Measurements from ENCODE around the gene KRTAP12-4. TPM values are rescaled to one million over a fixed set of nuclear protein-coding genes. Genes with fewer than 3 reads are reported as not detected.

Gene KRTAP12-4
- total and polyA plus RNA-seq, 9 of the 15 experiments (the other 6 are each of a cell fraction or from before 2014, with no cell fraction given), result not detected

- TF ChIP-seq SNRNP70 (optimal IDR thresholded peaks at IDR 0.05; ENCODE audit: low read depth, low read length) (no peak), DEAF1 (CRISPR knock-in tag; IDR thresholded peaks at IDR 0.05) (no peak), ZNF23 (CRISPR knock-in tag; IDR thresholded peaks at IDR 0.05) (no peak)
Observed at GRCh38 chr21:44702973-44703730, 48.7 kb upstream of the KRTAP12-4 start (continued).

GRCh38 chr21:44702111-44702972 lies 47.9 kb upstream of the KRTAP12-4 start:
- H3K36me3 ChIP-seq (ENCODE audit: control insufficient read depth, insufficient read depth, low read length), result no peaks in the 10 kb centered on the region

More at GRCh38 chr21:44702111-44702972, 47.9 kb upstream of the KRTAP12-4 start:
- DNase-seq (ENCODE audit: extremely low read depth in 1 of 4, low spot score in 3 of 4) (no peak), FAIRE-seq (no peak), ATAC-seq (no peak)
- Histone ChIP-seq H3K27ac (ENCODE audit: extremely low read depth, low read depth, low read length) (no peak overlapping the region), H3K4me2 (ENCODE audit: insufficient read depth, low read length) (no peak overlapping the region), H3K27me3 (ENCODE audit: control insufficient read depth in 2 of 2, insufficient read depth in 2 of 2, low read length in 2 of 2) (peaks cover 40 to 79% of the 10 kb centered on the region in 2 experiments), H3K9me3 (replicated peaks; ENCODE audit: control insufficient read depth, insufficient read depth, low read depth, low read length) (no peaks in the 10 kb centered on the region), H4K20me1 (replicated peaks; ENCODE audit: control insufficient read depth, insufficient read depth, low read length) (no peaks in the 10 kb centered on the region; the same call in 1 of the 2 replicates), H3K4me3 (no peak overlapping the region), H3K4me1 (replicated peaks in 1 of 2; ENCODE audit: control insufficient read depth in 2 of 2, insufficient read depth in 2 of 2, low read length in 2 of 2) (peaks cover 0 to 14% of the 10 kb centered on the region in 2 experiments; a peak in 1 of 5 replicates), H3K9ac (ENCODE audit: insufficient read depth in 1 of 2, low read depth in 2 of 2, low read length in 2 of 2) (no peak overlapping the region), H3K9me1 (ENCODE audit: control insufficient read depth, insufficient read depth, low read length) (peaks cover 3% of the 10 kb centered on the region), H2AFZ (ENCODE audit: low read depth, low read length) (no peak overlapping the region), H3K79me2 (ENCODE audit: control insufficient read depth, insufficient read depth, low read length) (no peaks in the 10 kb centered on the region)
- ChIA-PET POLR2A (interaction anchor here (0.6 to 1.1 kb wide), 2 partner anchors 11 to 25 kb away, joined by 3 read pairs; no protein-coding TSS in a partner anchor), CTCF (ENCODE audit: low intra/inter-chr PET ratio) (no interaction called here)
- no peak for TF ChIP-seq ELF2 (CRISPR knock-in tag; IDR thresholded peaks at IDR 0.05)
- no peak for TF ChIP-seq SIX5 (IDR thresholded peaks at IDR 0.05; ENCODE audit: borderline replicate concordance in 1 of 2, insufficient read depth in 1 of 2, low read depth in 1 of 2, low read length in 2 of 2)
- no peak for TF ChIP-seq KDM1A (IDR thresholded peaks at IDR 0.05)
- TF ChIP-seq ZNF644 (tag; IDR thresholded peaks at IDR 0.05; ENCODE audit: low read depth), result no peak
- no peak for TF ChIP-seq RNF2 (IDR thresholded peaks at IDR 0.05)
- TF ChIP-seq MCM5 (IDR thresholded peaks at IDR 0.05; ENCODE audit: low read depth), result no peak
- TF ChIP-seq MBD1 (CRISPR knock-in tag; IDR thresholded peaks at IDR 0.05), result no peak
- no peak for TF ChIP-seq COPS2 (conservative IDR thresholded peaks at IDR 0.05)
- no peak for TF ChIP-seq PRMT5 (CRISPR knock-in tag; IDR thresholded peaks at IDR 0.05)
- no peak for TF ChIP-seq GABPA (tag; conservative IDR thresholded peaks at IDR 0.05; ENCODE audit: low read depth)
- TF ChIP-seq ZBTB1 (CRISPR knock-in tag; IDR thresholded peaks at IDR 0.05; ENCODE audit: borderline replicate concordance, low read depth), result no peak
- no peak for TF ChIP-seq HBP1 (CRISPR knock-in tag; IDR thresholded peaks at IDR 0.05)
- BruUV-seq (replicated peaks), result no TSS peak
- in situ Hi-C loops (cut with MboI) (no loop called here), intact Hi-C loops (cut with micrococcal nuclease) (no loop called here)
- under 1% methylated on average over 21 of the region's 22 CpGs for WGBS (ENCODE audit: insufficient coverage, low coverage, missing lambda C conversion rate)
